H9 (cell line): ENCODE results near the gene GCNT1. TPM values are rescaled to one million over a fixed set of nuclear protein-coding genes. Genes with fewer than 3 reads are reported as not detected.

Experiments used
- DNase-seq: peaks from one replicate; pipeline ENCODE4 v3.0.0-alpha.2; 2017
- H2AFZ ChIP-seq: one replicate; pipeline ENCODE4 v1.6.1; 2013; ENCODE audit warnings: mild to moderate bottlenecking, low read length, control low read depth, moderate library complexity
- H2AK5ac ChIP-seq: 2 replicates; pipeline ENCODE4 v1.6.1; 2013; ENCODE audit warnings: low read length, control low read depth, mixed read lengths; ENCODE audit not compliant: insufficient read length
- H2BK120ac ChIP-seq: one replicate; pipeline ENCODE4 v1.6.1; 2013; ENCODE audit warnings: low read depth, mild to moderate bottlenecking, low read length, control low read depth, inconsistent platforms; ENCODE audit not compliant: poor library complexity, severe bottlenecking
- H2BK12ac ChIP-seq: 2 replicates; pipeline ENCODE4 v1.6.1; 2013; ENCODE audit warnings: low read length, control low read depth, mixed read lengths, low read depth; ENCODE audit not compliant: insufficient read length
- H2BK15ac ChIP-seq: 2 replicates; pipeline ENCODE4 v1.6.1; 2013; ENCODE audit warnings: low read depth, low read length, control low read depth
- H2BK20ac ChIP-seq: one replicate; pipeline ENCODE4 v1.6.1; 2013; ENCODE audit warnings: low read depth, mild to moderate bottlenecking, low read length, control low read depth, inconsistent platforms; ENCODE audit not compliant: poor library complexity, severe bottlenecking
- H2BK5ac ChIP-seq: 2 replicates; pipeline ENCODE4 v1.6.1; 2013; ENCODE audit warnings: low read length, control low read depth, mixed read lengths; ENCODE audit not compliant: insufficient read length
- H3K14ac ChIP-seq: 2 replicates; pipeline ENCODE4 v1.6.1; 2013; ENCODE audit warnings: low read length, control low read depth; ENCODE audit not compliant: insufficient read depth
- H3K18ac ChIP-seq: 2 replicates; pipeline ENCODE4 v1.6.1; 2013; ENCODE audit warnings: low read depth, mild to moderate bottlenecking, mixed read lengths, low read length, control low read depth; ENCODE audit not compliant: insufficient read length
- H3K23ac ChIP-seq: 2 replicates; pipeline ENCODE4 v1.6.1; 2013; ENCODE audit warnings: low read length, control low read depth, mixed read lengths, low read depth; ENCODE audit not compliant: insufficient read length
- H3K23me2 ChIP-seq: 2 replicates; pipeline ENCODE4 v1.6.1; 2013; ENCODE audit warnings: low read depth, mild to moderate bottlenecking, mixed read lengths, low read length, control low read depth; ENCODE audit not compliant: insufficient read length, poor library complexity, severe bottlenecking
- H3K27ac ChIP-seq: 2 replicates; pipeline ENCODE4 v1.5.1; 2013; ENCODE audit warnings: low read length, control low read depth, mixed read lengths, low read depth; ENCODE audit not compliant: insufficient read length
- H3K27me3 ChIP-seq: 2 replicates; pipeline ENCODE4 v1.6.1; 2013; ENCODE audit warnings: low read length, control low read depth, inconsistent platforms; ENCODE audit not compliant: insufficient read depth
- H3K4ac ChIP-seq: 2 replicates; pipeline ENCODE4 v1.6.1; 2013; ENCODE audit warnings: low read depth, mild to moderate bottlenecking, control low read depth, inconsistent platforms, low read length, moderate library complexity
- H3K4me1 ChIP-seq: 2 replicates; pipeline ENCODE4 v1.6.1; 2013; ENCODE audit warnings: low read length, control low read depth, inconsistent platforms; ENCODE audit not compliant: insufficient read depth
- H3K4me2 ChIP-seq: 2 replicates; pipeline ENCODE4 v1.6.1; 2013; ENCODE audit warnings: low read length, control low read depth, mixed read lengths; ENCODE audit not compliant: insufficient read length, insufficient read depth
- H3K56ac ChIP-seq: 2 replicates; pipeline ENCODE4 v1.6.1; 2013; ENCODE audit warnings: low read depth, mild to moderate bottlenecking, mixed read lengths, low read length, control low read depth; ENCODE audit not compliant: insufficient read length
- H3K79me1 ChIP-seq: 2 replicates; pipeline ENCODE4 v1.6.1; 2013; ENCODE audit warnings: low read depth, mild to moderate bottlenecking, moderate library complexity, low read length, control low read depth, inconsistent platforms; ENCODE audit not compliant: insufficient read depth, poor library complexity, severe bottlenecking
- H3K79me2 ChIP-seq: 2 replicates; pipeline ENCODE4 v1.6.1; 2013; ENCODE audit warnings: low read length, control low read depth, inconsistent platforms; ENCODE audit not compliant: insufficient read depth
- H3K9ac ChIP-seq: 2 replicates; pipeline ENCODE4 v1.6.1; 2013; ENCODE audit warnings: low read length, control low read depth, mixed read lengths; ENCODE audit not compliant: insufficient read length; ENCODE audit errors: extremely low read depth
- H3K9me3 ChIP-seq: one replicate; pipeline ENCODE4 v1.6.1; 2013; ENCODE audit warnings: low read depth, low read length, inconsistent platforms; ENCODE audit not compliant: control insufficient read depth
- H3T11ph ChIP-seq: one replicate; pipeline ENCODE4 v1.6.1; 2013; ENCODE audit warnings: mild to moderate bottlenecking, low read length, control low read depth, inconsistent platforms
- H4K20me1 ChIP-seq: one replicate; pipeline ENCODE4 v1.6.1; 2013; ENCODE audit not compliant: control insufficient read depth, insufficient read length, insufficient read depth
- H4K5ac ChIP-seq: 2 replicates; pipeline ENCODE4 v1.6.1; 2013; ENCODE audit warnings: low read depth, mild to moderate bottlenecking, mixed read lengths, low read length, control low read depth; ENCODE audit not compliant: insufficient read length
- H4K8ac ChIP-seq: replicated peaks from 2 replicates; pipeline ENCODE4 v1.6.1; 2013; ENCODE audit warnings: low read length, control low read depth, mixed read lengths, low read depth; ENCODE audit not compliant: insufficient read length
- H4K91ac ChIP-seq: 2 replicates; pipeline ENCODE4 v1.6.1; 2013; ENCODE audit warnings: low read depth, mild to moderate bottlenecking, moderate library complexity, mixed read lengths, low read length, control low read depth; ENCODE audit not compliant: insufficient read length
- H3K27ac Mint-ChIP-seq, 3 experiments: 2 replicates in 2 of 3; 3 replicates in 1 of 3; pipeline ENCODE4 v1.8.0; 2020 to 2021; ENCODE audit warnings: mixed read lengths in 3 of 3, mild to moderate bottlenecking in 1 of 3, moderate library complexity in 1 of 3
- H3K27me3 Mint-ChIP-seq: 2 replicates; pipeline ENCODE4 v1.8.0; 2021; ENCODE audit warnings: low read depth, mild to moderate bottlenecking, moderate library complexity, mixed read lengths
- H3K36me3 Mint-ChIP-seq, 3 experiments: 2 replicates in 2 of 3; 3 replicates in 1 of 3; pipeline ENCODE4 v1.8.0; 2020 to 2021; ENCODE audit warnings: low read depth in 3 of 3, mixed read lengths in 3 of 3; ENCODE audit not compliant: insufficient read depth in 1 of 3
- H3K4me1 Mint-ChIP-seq, 2 experiments: 2 replicates each; pipeline ENCODE4 v1.8.0; 2020; ENCODE audit warnings: mixed read lengths in 2 of 2
- H3K4me3 Mint-ChIP-seq, 2 experiments: 2 replicates in 1 of 2; 3 replicates in 1 of 2; pipeline ENCODE4 v1.8.0; 2020 to 2021; ENCODE audit warnings: mild to moderate bottlenecking in 2 of 2, mixed read lengths in 2 of 2, moderate library complexity in 1 of 2
- H3K9me3 Mint-ChIP-seq, 2 experiments: 2 replicates in 1 of 2; 3 replicates in 1 of 2; pipeline ENCODE4 v1.8.0; 2020; ENCODE audit warnings: mild to moderate bottlenecking in 2 of 2, mixed read lengths in 2 of 2, moderate library complexity in 1 of 2
- WGBS: extraction: QIAGEN DNeasy Blood & Tissue Kit; methylation state at CpG from one replicate; pipeline ENCODE4 v1.1.7; 2013; ENCODE audit warnings: missing lambda C conversion rate, low lambda C conversion rate, mixed read lengths; ENCODE audit not compliant: insufficient read length; ENCODE audit errors: extremely low coverage; 5-methylcytosine and 5-hydroxymethylcytosine counted together
- total RNA-seq: library from RNA; stranded (reverse); gene quantifications from 2 replicates; pipeline ENCODE4 v1.2.1, GENCODE V29; 2021
- TF ChIP-seq, protein P1 (sequence below): fragments of 200-600 bp; sonication (generic); conservative IDR thresholded peaks from 3 replicates; pipeline ENCODE4 v1.8.0; 2021; ENCODE audit warnings: antibody characterized with exemption, mild to moderate bottlenecking

GCNT1 gene
- total RNA-seq, 1 experiment from 2014 or later, result 35.6 TPM

DNA sequence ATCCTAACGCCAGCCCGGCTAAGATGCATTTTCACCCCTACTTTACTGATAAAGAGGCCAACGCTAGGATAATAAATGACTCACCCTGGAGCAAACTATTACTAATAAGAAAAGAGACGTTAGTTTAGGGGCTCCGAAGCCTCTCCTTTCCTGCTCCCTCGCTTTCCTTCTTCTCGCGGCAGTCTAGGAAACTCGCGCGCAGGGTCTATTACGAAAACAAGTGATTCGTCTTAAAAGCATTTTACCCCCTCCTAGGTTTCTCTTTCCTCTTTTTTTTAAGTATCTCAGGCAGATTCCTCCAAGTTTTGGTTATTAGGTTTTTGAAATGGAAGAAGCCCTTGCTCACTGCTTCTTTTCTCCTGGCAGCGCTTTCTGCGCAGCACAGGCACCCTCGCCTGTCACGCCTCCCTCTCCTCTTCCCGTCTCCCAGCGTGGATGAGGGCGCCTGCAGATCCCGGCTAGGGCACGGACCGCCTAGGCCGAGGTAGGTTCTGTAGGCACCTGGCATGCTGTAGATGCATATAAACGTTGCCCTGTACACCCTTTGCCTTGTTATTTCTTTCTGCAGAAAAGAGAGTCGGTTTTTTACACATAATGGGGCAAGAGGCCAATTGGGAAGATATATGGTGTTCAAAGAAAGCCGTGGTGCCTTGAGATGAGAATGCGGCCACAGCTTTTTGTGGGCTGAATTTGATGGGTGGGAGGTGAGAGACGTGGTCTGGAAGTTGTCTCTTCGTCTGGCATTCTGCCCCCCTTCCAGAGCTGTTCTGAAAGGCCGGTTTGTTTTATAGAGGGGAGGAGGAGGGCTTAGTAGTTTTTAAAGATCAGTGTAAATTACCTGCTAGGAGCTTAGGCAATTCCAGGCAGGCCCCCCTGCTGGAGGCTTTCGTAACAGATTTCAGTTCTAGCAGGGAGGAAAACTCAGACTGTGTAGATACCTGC, 983 bp downstream of the GCNT1 start:
- Histone ChIP-seq H3K14ac (0 out of 2 replicates have a peak overlapping the region, but pooled peaks have one; percentile 8), H3K27ac (no peak overlapping the region), H3K23ac (no peak overlapping the region), H3T11ph (no peak overlapping the region), H3K56ac (no peak overlapping the region), H3K4ac (no peak overlapping the region), H3K4me2 (peak overlapping the region; percentile 78), H4K20me1 (no peaks in the 10 kb centered on the region), H2BK5ac (no peak overlapping the region), H2AFZ (no peak overlapping the region), H3K27me3 (peaks cover 3% of the 10 kb centered on the region; the same call in 1 of the 2 replicates), H2AK5ac (no peak overlapping the region), H4K8ac (no peak overlapping the region), H3K79me1 (no peaks in the 10 kb centered on the region), H3K18ac (no peak overlapping the region), H3K4me1 (no peaks in the 10 kb centered on the region), H2BK12ac (no peak overlapping the region), H3K79me2 (no peaks in the 10 kb centered on the region), H2BK20ac (no peak overlapping the region), H2BK120ac (no peak overlapping the region), H4K5ac (no peak overlapping the region), H3K9me3 (no peaks in the 10 kb centered on the region), H4K91ac (no peak overlapping the region), H3K23me2 (peaks cover 11% of the 10 kb centered on the region), H3K9ac (peak overlapping the region; percentile 20), H2BK15ac (no peak overlapping the region)
- Mint-ChIP-seq H3K4me1 (peaks cover 27 to 31% of the 10 kb centered on the region in 2 experiments), H3K27me3 (peaks cover 3% of the 10 kb centered on the region; the same call in 1 of the 2 replicates), H3K27ac (peak overlapping the region; percentile 12 to 54 (median 18); a peak in 2 of 7 replicates), H3K4me3 (peak overlapping the region; percentile 92 to 95), H3K9me3 (peaks cover 0 to 3% of the 10 kb centered on the region in 2 experiments; a peak in 2 of 5 replicates), H3K36me3 (peaks cover 0 to 21% (median 21%) of the 10 kb centered on the region in 3 experiments; a peak in 5 of 7 replicates)
- TF ChIP-seq, protein P1, sequence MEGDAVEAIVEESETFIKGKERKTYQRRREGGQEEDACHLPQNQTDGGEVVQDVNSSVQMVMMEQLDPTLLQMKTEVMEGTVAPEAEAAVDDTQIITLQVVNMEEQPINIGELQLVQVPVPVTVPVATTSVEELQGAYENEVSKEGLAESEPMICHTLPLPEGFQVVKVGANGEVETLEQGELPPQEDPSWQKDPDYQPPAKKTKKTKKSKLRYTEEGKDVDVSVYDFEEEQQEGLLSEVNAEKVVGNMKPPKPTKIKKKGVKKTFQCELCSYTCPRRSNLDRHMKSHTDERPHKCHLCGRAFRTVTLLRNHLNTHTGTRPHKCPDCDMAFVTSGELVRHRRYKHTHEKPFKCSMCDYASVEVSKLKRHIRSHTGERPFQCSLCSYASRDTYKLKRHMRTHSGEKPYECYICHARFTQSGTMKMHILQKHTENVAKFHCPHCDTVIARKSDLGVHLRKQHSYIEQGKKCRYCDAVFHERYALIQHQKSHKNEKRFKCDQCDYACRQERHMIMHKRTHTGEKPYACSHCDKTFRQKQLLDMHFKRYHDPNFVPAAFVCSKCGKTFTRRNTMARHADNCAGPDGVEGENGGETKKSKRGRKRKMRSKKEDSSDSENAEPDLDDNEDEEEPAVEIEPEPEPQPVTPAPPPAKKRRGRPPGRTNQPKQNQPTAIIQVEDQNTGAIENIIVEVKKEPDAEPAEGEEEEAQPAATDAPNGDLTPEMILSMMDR, result peak; percentile 63
- WGBS, result no CpG with 5 or more reads among the region's 32 CpGs
- DNase-seq, result peak; percentile 54
